B cell (primary cell): ENCODE data around the gene PLCB4. TPM values are rescaled to one million over a fixed set of nuclear protein-coding genes. Genes with fewer than 3 reads are reported as not detected.

Experiments used
- ATAC-seq: fragments of 200-7000 bp; cut with Tn5 transposase; one replicate; pipeline ENCODE4 v1.10.0; 2021; ENCODE audit warnings: low read depth, mild to moderate bottlenecking, moderate number of reproducible peaks, moderate library complexity
- CTCF ChIA-PET: fragments of 350-600 bp; sonication (Branson Sonifier 250); formaldehyde crosslinking; loops from one replicate; lab custom pipeline; 2021; ENCODE audit warnings: antibody characterized with exemption, inconsistent platforms; lab: Charles Lee
- POLR2A ChIA-PET: fragments of 350-600 bp; sonication (Branson Sonifier 250); formaldehyde crosslinking; loops from one replicate; lab custom pipeline; 2021; ENCODE audit warnings: antibody characterized with exemption; lab: Charles Lee
- DNase-seq: peaks from one replicate; pipeline ENCODE4 v3.0.0; 2013
- H2AFZ ChIP-seq: 2 replicates; pipeline ENCODE4 v1.6.1; 2012; ENCODE audit warnings: mild to moderate bottlenecking, low read depth, low read length; ENCODE audit not compliant: insufficient read depth, poor library complexity, severe bottlenecking
- H3K27ac ChIP-seq, 2 donors: 1 replicate in 1 of 2; 2 replicates in 1 of 2; pipeline ENCODE4 v1.5.1; 2012 to 2013; ENCODE audit warnings: low read length in 2 of 2, mild to moderate bottlenecking in 2 of 2, moderate library complexity in 1 of 2
- H3K27me3 ChIP-seq, 4 experiments: fragments of 200-600 bp in 1 of 4; sonication (generic) in 1 of 4; replicated peaks in 1 of 4; 1 replicate in 2 of 4; 2 replicates in 2 of 4; pipeline versions ENCODE4 v1.6.1 to v1.7.0; 2013 to 2016; ENCODE audit warnings: low read length in 3 of 4, mild to moderate bottlenecking in 2 of 4, mixed read lengths in 1 of 4, moderate library complexity in 1 of 4; ENCODE audit not compliant: insufficient read depth in 4 of 4, control insufficient read depth in 3 of 4; ENCODE audit errors: control extremely low read depth in 1 of 4
- H3K36me3 ChIP-seq, 2 experiments: replicated peaks in 1 of 2; 1 replicate in 1 of 2; 2 replicates in 1 of 2; pipeline versions ENCODE4 v1.6.1 to v1.7.1; 2013; ENCODE audit warnings: low read length in 1 of 2; ENCODE audit not compliant: insufficient read depth in 2 of 2, control insufficient read depth in 1 of 2; ENCODE audit errors: control extremely low read depth in 1 of 2, extremely low read depth in 1 of 2
- H3K4me1 ChIP-seq, 2 donors: fragments of 200-600 bp in 1 of 2; sonication (generic) in 1 of 2; 1 replicate in 1 of 2; 2 replicates in 1 of 2; pipeline versions ENCODE4 v1.5.1 to v1.6.1; 2013 to 2017; ENCODE audit warnings: low read length in 2 of 2; ENCODE audit not compliant: control insufficient read depth in 2 of 2, insufficient read depth in 2 of 2
- H3K4me2 ChIP-seq: replicated peaks from 2 replicates; pipeline ENCODE3; 2012; ENCODE audit warnings: mild to moderate bottlenecking, low read depth, low read length; ENCODE audit not compliant: poor library complexity, severe bottlenecking
- H3K4me3 ChIP-seq, 5 experiments: fragments of 200-600 bp in 1 of 5; sonication (generic) in 1 of 5; 1 replicate in 3 of 5; 2 replicates in 2 of 5; pipeline versions ENCODE4 v1.5.1 to v1.7.0; 2011 to 2016; ENCODE audit warnings: low read length in 4 of 5, mild to moderate bottlenecking in 4 of 5, low read depth in 2 of 5, control low read depth in 1 of 5, moderate library complexity in 1 of 5; ENCODE audit not compliant: insufficient read depth in 1 of 5; ENCODE audit errors: control extremely low read depth in 1 of 5, extremely low read depth in 1 of 5
- H3K79me2 ChIP-seq: fragments of 200-600 bp; sonication (generic); one replicate; pipeline ENCODE4 v1.6.0; 2016; ENCODE audit warnings: low read length; ENCODE audit not compliant: control insufficient read depth, insufficient read depth
- H3K9ac ChIP-seq: fragments of 200-600 bp; sonication (generic); 2 replicates; pipeline ENCODE4 v1.6.1; 2017; ENCODE audit warnings: mild to moderate bottlenecking, low read length, moderate library complexity
- H3K9me3 ChIP-seq, 3 donors: one replicate each; pipeline versions ENCODE4 v1.6.1 to v1.7.1; 2013; ENCODE audit warnings: low read length in 2 of 3; ENCODE audit not compliant: control insufficient read depth in 2 of 3, insufficient read depth in 1 of 3; ENCODE audit errors: control extremely low read depth in 1 of 3
- H4K20me1 ChIP-seq: 2 replicates; pipeline ENCODE4 v1.6.0; 2012; ENCODE audit warnings: mild to moderate bottlenecking, low read length; ENCODE audit not compliant: insufficient read depth, control insufficient read depth, poor library complexity, severe bottlenecking
- H3K27ac Mint-ChIP-seq: one replicate; pipeline ENCODE4 v1.8.0; 2021; ENCODE audit warnings: mixed read lengths
- H3K27me3 Mint-ChIP-seq: one replicate; pipeline ENCODE4 v1.8.0; 2021; ENCODE audit warnings: mixed read lengths
- H3K4me1 Mint-ChIP-seq: one replicate; pipeline ENCODE4 v1.8.0; 2021; ENCODE audit warnings: mixed read lengths
- H3K4me3 Mint-ChIP-seq: one replicate; pipeline ENCODE4 v1.8.0; 2021; ENCODE audit warnings: mixed read lengths
- H3K9me3 Mint-ChIP-seq: one replicate; pipeline ENCODE4 v1.8.0; 2022; ENCODE audit warnings: mixed read lengths; ENCODE audit not compliant: insufficient read depth
- EZH2 ChIP-seq: IDR thresholded peaks from 2 replicates; pipeline ENCODE4 v1.6.1; 2012; ENCODE audit warnings: borderline replicate concordance, low read depth, mild to moderate bottlenecking, moderate library complexity, low read length; ENCODE audit not compliant: insufficient read depth, poor library complexity, severe bottlenecking
- WGBS: methylation state at CpG from one replicate; pipeline ENCODE4 v1.1.5; 2013; ENCODE audit warnings: missing lambda C conversion rate; ENCODE audit not compliant: insufficient coverage; 5-methylcytosine and 5-hydroxymethylcytosine counted together
- intact Hi-C: fragments of 100-400 bp; cut with micrococcal nuclease; formaldehyde crosslinking; loops from one replicate; pipeline ENCODE4 v1.10.0; 2022
- polyA plus RNA-seq: library from polyadenylated mRNA; depleted of rRNA; stranded (reverse); fragments of >200 nt; gene quantifications from 2 replicates; pipeline ENCODE4 v1.2.3, GENCODE V29; 2012
- total RNA-seq, 2 donors: library from RNA; stranded (reverse); fragments of 120-200 nt in 1 of 2; gene quantifications; 1 replicate in 1 of 2; 2 replicates in 1 of 2; pipeline versions ENCODE4 v1.2.3 to v1.2.4, GENCODE V29; 2013 to 2022
- TF ChIP-seq, protein P1 (sequence below): fragments of 200-600 bp; IDR thresholded peaks from one replicate; pipeline ENCODE4 v1.8.0; 2022; ENCODE audit warnings: antibody characterized with exemption, mild to moderate bottlenecking

The PLCB4 gene
- total and polyA plus RNA-seq, 2 donors (not counting 1 experiment from before 2014, with no cell fraction given), result not detected

GRCh38 chr20:9087531-9088217 is 18.8 kb downstream of the PLCB4 start:
- ATAC-seq, result no peak
- Histone ChIP-seq H3K4me2 (no peak overlapping the region), H4K20me1 (no peaks in the 10 kb centered on the region), H3K9ac (no peak overlapping the region), H3K36me3 (no peaks in the 10 kb centered on the region), H3K9me3 (no peaks in the 10 kb centered on the region), H2AFZ (no peak overlapping the region), H3K79me2 (no peaks in the 10 kb centered on the region), H3K4me3 (no peak overlapping the region), H3K27ac (no peak overlapping the region), H3K4me1 (no peaks in the 10 kb centered on the region), H3K27me3 (no peaks in the 10 kb centered on the region)
- ChIA-PET CTCF (no interaction called here), POLR2A (no interaction called here)
- Mint-ChIP-seq H3K9me3 (no peaks in the 10 kb centered on the region), H3K27me3 (no peaks in the 10 kb centered on the region), H3K27ac (no peak overlapping the region), H3K4me3 (no peak overlapping the region), H3K4me1 (no peaks in the 10 kb centered on the region)
- DNase-seq, result no peak
- intact Hi-C loops, result no loop called here
- 79% methylated on average over 2 of the region's 3 CpGs for WGBS
- no peak for TF ChIP-seq EZH2
- TF ChIP-seq, protein P1, sequence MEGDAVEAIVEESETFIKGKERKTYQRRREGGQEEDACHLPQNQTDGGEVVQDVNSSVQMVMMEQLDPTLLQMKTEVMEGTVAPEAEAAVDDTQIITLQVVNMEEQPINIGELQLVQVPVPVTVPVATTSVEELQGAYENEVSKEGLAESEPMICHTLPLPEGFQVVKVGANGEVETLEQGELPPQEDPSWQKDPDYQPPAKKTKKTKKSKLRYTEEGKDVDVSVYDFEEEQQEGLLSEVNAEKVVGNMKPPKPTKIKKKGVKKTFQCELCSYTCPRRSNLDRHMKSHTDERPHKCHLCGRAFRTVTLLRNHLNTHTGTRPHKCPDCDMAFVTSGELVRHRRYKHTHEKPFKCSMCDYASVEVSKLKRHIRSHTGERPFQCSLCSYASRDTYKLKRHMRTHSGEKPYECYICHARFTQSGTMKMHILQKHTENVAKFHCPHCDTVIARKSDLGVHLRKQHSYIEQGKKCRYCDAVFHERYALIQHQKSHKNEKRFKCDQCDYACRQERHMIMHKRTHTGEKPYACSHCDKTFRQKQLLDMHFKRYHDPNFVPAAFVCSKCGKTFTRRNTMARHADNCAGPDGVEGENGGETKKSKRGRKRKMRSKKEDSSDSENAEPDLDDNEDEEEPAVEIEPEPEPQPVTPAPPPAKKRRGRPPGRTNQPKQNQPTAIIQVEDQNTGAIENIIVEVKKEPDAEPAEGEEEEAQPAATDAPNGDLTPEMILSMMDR, result no peak

DNA sequence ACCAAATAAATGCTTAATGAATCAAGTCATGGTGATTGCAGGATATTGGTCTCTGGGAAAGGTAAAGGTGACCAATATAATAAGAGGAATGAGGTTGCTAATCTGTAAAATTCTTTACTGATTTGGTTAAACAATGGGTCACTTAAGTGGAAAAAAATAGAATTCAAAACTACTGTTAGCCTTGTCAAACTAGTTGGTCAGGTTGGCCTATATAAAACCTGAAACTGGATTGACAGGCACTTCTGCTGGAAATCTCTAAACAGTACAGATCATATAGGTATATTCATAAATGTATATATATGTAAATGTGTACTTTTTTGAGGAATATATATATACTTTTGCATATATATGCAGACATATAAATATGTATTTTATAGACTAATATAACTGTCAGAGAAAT is 19.7 kb downstream of the PLCB4 start:
- H3K4me3 Mint-ChIP-seq, result no peak overlapping the region
- no peaks in the 10 kb centered on the region for H3K27me3 ChIP-seq
- H4K20me1 ChIP-seq, result no peaks in the 10 kb centered on the region
- no peak for DNase-seq
- H2AFZ ChIP-seq, result no peak overlapping the region
- ChIA-PET POLR2A (no interaction called here), CTCF (no interaction called here)
- no peak overlapping the region for H3K9ac ChIP-seq
- ATAC-seq, result no peak
- H3K27ac ChIP-seq, result no peak overlapping the region
- H3K4me1 ChIP-seq, result no peaks in the 10 kb centered on the region
- no peaks in the 10 kb centered on the region for H3K9me3 Mint-ChIP-seq
- no peak overlapping the region for H3K4me3 ChIP-seq
- H3K9me3 ChIP-seq, result no peaks in the 10 kb centered on the region
- intact Hi-C loops, result no loop called here
- H3K4me1 Mint-ChIP-seq, result no peaks in the 10 kb centered on the region
- H3K36me3 ChIP-seq, result no peaks in the 10 kb centered on the region
- H3K79me2 ChIP-seq, result no peaks in the 10 kb centered on the region
- no peak overlapping the region for H3K27ac Mint-ChIP-seq
- no peak for TF ChIP-seq EZH2
- TF ChIP-seq, protein P1, result no peak
- H3K27me3 Mint-ChIP-seq, result no peaks in the 10 kb centered on the region
- H3K4me2 ChIP-seq, result no peak overlapping the region
